K562 (cell line): Measurements from ENCODE around the gene CCDC187. TPM values are rescaled to one million over a fixed set of nuclear protein-coding genes. Genes with fewer than 3 reads are reported as not detected.

Experiments used
- BCL6 ChIP-seq: fragments of 250-450 bp; sonication (Bioruptor Pico); IDR thresholded peaks from 2 replicates; pipeline ENCODE4 v1.4.0; 2020
- CLOCK ChIP-seq: fragments of 250-450 bp; sonication (Bioruptor Pico); IDR thresholded peaks from 2 replicates; pipeline ENCODE4 v1.4.0; 2020; ENCODE audit warnings: mild to moderate bottlenecking, moderate library complexity, borderline replicate concordance
- CREB3L1 ChIP-seq: fragments of 450-650 bp; IDR thresholded peaks from 2 replicates; pipeline ENCODE4 v1.6.1; 2014; ENCODE audit warnings: low read depth, mild to moderate bottlenecking, moderate library complexity, borderline replicate concordance
- GATAD2B ChIP-seq: fragments of 450-650 bp; IDR thresholded peaks from 2 replicates; pipeline ENCODE4 v1.6.1; 2017; ENCODE audit warnings: mild to moderate bottlenecking, borderline replicate concordance
- HCFC1 ChIP-seq: IDR thresholded peaks from 2 replicates; pipeline ENCODE4 v1.6.1; 2012; ENCODE audit warnings: low read depth, low read length, improper control_type of control experiment
- KAT7 ChIP-seq: sonication (generic); formaldehyde crosslinking; IDR thresholded peaks from 2 replicates; pipeline ENCODE4 v1.8.0; 2022; ENCODE audit warnings: missing genetic modification reagents, mild to moderate bottlenecking, borderline replicate concordance
- NCOR1 ChIP-seq: fragments of 450-650 bp; IDR thresholded peaks from 2 replicates; pipeline ENCODE4 v1.6.1; 2016; ENCODE audit warnings: mild to moderate bottlenecking, moderate library complexity
- NFXL1 ChIP-seq: fragments of 450-650 bp; formaldehyde crosslinking; IDR thresholded peaks from 2 replicates; pipeline ENCODE4 v1.4.0; 2021; ENCODE audit warnings: mild to moderate bottlenecking
- NRF1 ChIP-seq, 2 experiments: fragments of 450-650 bp; IDR thresholded peaks in 1 of 2; conservative IDR thresholded peaks in 1 of 2; 2 replicates each; pipeline ENCODE4 v1.6.1; 2014; ENCODE audit warnings: mild to moderate bottlenecking in 2 of 2
- RFX1 ChIP-seq: fragments of 450-650 bp; IDR thresholded peaks from 2 replicates; pipeline ENCODE4 v1.6.1; 2016; ENCODE audit warnings: mild to moderate bottlenecking, moderate library complexity
- RREB1 ChIP-seq: fragments of 250-450 bp; sonication (Bioruptor Pico); IDR thresholded peaks from 2 replicates; pipeline ENCODE4 v1.4.0; 2020
- SNIP1 ChIP-seq: fragments of 450-650 bp; IDR thresholded peaks from 2 replicates; pipeline ENCODE4 v1.7.1; 2017; ENCODE audit warnings: low read depth, mild to moderate bottlenecking
- TEAD1 ChIP-seq, 2 experiments: fragments of 450-650 bp in 1 of 2; sonication (generic) in 1 of 2; formaldehyde crosslinking; IDR thresholded peaks; 2 replicates each; pipeline versions ENCODE4 v1.4.0 to v1.8.0; 2020 to 2022; ENCODE audit warnings: mild to moderate bottlenecking in 2 of 2, missing genetic modification reagents in 1 of 2
- TEAD4 ChIP-seq, 2 experiments: sonication (generic) in 1 of 2; formaldehyde crosslinking in 1 of 2; IDR thresholded peaks; 2 replicates each; pipeline versions ENCODE4 v1.6.1 to v1.8.0; 2012 to 2022; ENCODE audit warnings: borderline replicate concordance in 1 of 2, inconsistent platforms in 1 of 2, low read length in 1 of 2, mild to moderate bottlenecking in 1 of 2, missing genetic modification reagents in 1 of 2
- WHSC1 ChIP-seq: IDR thresholded peaks from one replicate; pipeline ENCODE4 v1.6.1; 2012; ENCODE audit warnings: low read length, control low read depth, inconsistent platforms
- ZKSCAN8 ChIP-seq: fragments of 200-800 bp; sonication (Bioruptor generic); IDR thresholded peaks from 2 replicates; pipeline ENCODE4 v1.6.1; 2016; ENCODE audit warnings: missing genetic modification characterization, missing compliant biosample characterization
- ZNF184 ChIP-seq: sonication (generic); formaldehyde crosslinking; IDR thresholded peaks from 2 replicates; pipeline ENCODE4 v1.5.0; 2020; ENCODE audit warnings: missing genetic modification reagents
- ZNF41 ChIP-seq: fragments of 250-450 bp; sonication (Bioruptor Pico); conservative IDR thresholded peaks from 2 replicates; pipeline ENCODE4 v1.4.0; 2020; ENCODE audit warnings: mild to moderate bottlenecking
- polyA plus RNA-seq, 8 experiments: library from polyadenylated mRNA; depleted of rRNA in 4 of 8; stranded (reverse) in 5 of 8; unstranded in 3 of 8; fragments of >200 nt; fragmentation: Nextera tagmentation in 2 of 8; fragmentation: Illumina TruSeq in 1 of 8; extraction: Ambion mirVana in 2 of 8; extraction: Trizol in 1 of 8; gene quantifications; 2 replicates each; pipeline versions ENCODE4 v1.2.1 to v1.2.3, GENCODE V29; 2011 to 2014; ENCODE audit warnings: inconsistent platforms in 1 of 8, missing spikeins in 1 of 8
- total RNA-seq, 7 experiments: library from RNA; depleted of rRNA in 6 of 7; stranded (reverse); fragments of >200 nt in 6 of 7; fragmentation: Illumina TruSeq in 2 of 7; extraction: Trizol in 2 of 7; gene quantifications; 2 replicates each; pipeline versions ENCODE4 v1.2.1 to v1.2.3, GENCODE V29; 2011 to 2021; ENCODE audit warnings: low replicate concordance in 1 of 7

CCDC187 gene
- total and polyA plus RNA-seq, 9 of the 15 experiments (the other 6 are each of a cell fraction or from before 2014, with no cell fraction given) = not detected

DNA sequence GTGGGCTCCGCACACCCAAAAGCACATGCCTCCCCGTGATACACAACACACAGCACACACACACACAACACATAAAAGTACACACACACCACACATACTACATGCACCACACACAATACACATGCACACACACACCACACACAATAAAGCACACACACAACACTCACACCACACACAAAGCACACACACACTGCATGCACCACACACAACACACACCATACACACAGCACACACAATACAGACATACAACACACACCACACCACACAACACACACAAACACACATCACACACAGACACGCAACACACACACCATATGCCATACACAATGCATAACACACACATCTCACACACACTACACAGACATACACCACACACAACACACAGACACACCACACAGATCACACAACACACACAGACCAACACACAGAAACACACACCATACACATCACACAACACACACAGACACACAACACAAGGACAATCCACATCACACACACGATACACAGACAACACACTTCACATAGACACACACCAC lies 3.4 kb upstream of the CCDC187 start (continued):
- TF ChIP-seq CLOCK (CRISPR knock-in tag) = no peak
- no peak for TF ChIP-seq HCFC1
- no peak for TF ChIP-seq GATAD2B
- no peak for TF ChIP-seq TEAD4 (IDR thresholded peaks at IDR 0.05; ENCODE audit: low read length)
- no peak for TF ChIP-seq TEAD4 (CRISPR knock-in tag; IDR thresholded peaks at IDR 0.05; ENCODE audit: borderline replicate concordance)
- no peak for TF ChIP-seq SNIP1
- TF ChIP-seq WHSC1 = no peak
- no peak for TF ChIP-seq NCOR1
- no peak for TF ChIP-seq TEAD1 (CRISPR knock-in tag; IDR thresholded peaks at IDR 0.05)
- TF ChIP-seq RREB1 (CRISPR knock-in tag) = no peak
- no peak for TF ChIP-seq ZNF184 (CRISPR knock-in tag)
- no peak for TF ChIP-seq NRF1 (conservative IDR thresholded peaks at IDR 0.05 in 1 of 2, IDR thresholded peaks at IDR 0.05 in 1 of 2)
- no peak for TF ChIP-seq BCL6 (CRISPR knock-in tag)
- no peak for TF ChIP-seq KAT7 (CRISPR knock-in tag)
- TF ChIP-seq RFX1 = no peak
- no peak for TF ChIP-seq CREB3L1
- no peak for TF ChIP-seq NFXL1
- no peak for TF ChIP-seq ZKSCAN8 (CRISPR knock-in tag)
- no peak for TF ChIP-seq ZNF41 (CRISPR knock-in tag)
